PFSK-1 (cell line): Measurements from ENCODE around the gene FTSJ3.

Experiments
- POLR2AphosphoS5 ChIP-seq: IDR thresholded peaks from 2 replicates; pipeline ENCODE4 v1.6.1; 2012; ENCODE audit warnings: low read depth, mild to moderate bottlenecking, control low read depth, low read length, moderate library complexity
- REST ChIP-seq, 2 experiments: IDR thresholded peaks; 2 replicates each; pipeline versions ENCODE4 v1.6.1 to v1.8.0; 2011 to 2012; ENCODE audit warnings: low read depth in 2 of 2, low read length in 2 of 2, control low read depth in 1 of 2, inconsistent platforms in 1 of 2, mild to moderate bottlenecking in 1 of 2, moderate library complexity in 1 of 2; ENCODE audit not compliant: insufficient read depth in 1 of 2
- SIN3A ChIP-seq: IDR thresholded peaks from 2 replicates; pipeline ENCODE4 v1.6.1; 2012; ENCODE audit warnings: mild to moderate bottlenecking, low read length, moderate library complexity, borderline replicate concordance; ENCODE audit not compliant: insufficient read depth
- TAF1 ChIP-seq: IDR thresholded peaks from 2 replicates; pipeline ENCODE4 v1.6.1; 2012; ENCODE audit warnings: low read length, control low read depth, borderline replicate concordance; ENCODE audit not compliant: insufficient read depth

- TF ChIP-seq REST (IDR thresholded peaks at IDR 0.05; ENCODE audit: insufficient read depth in 1 of 2, low read depth in 2 of 2, low read length in 2 of 2) (no peak; a peak in 1 of 4 replicates), POLR2AphosphoS5 (no peak), SIN3A (no peak), TAF1 (no peak)
Observed at GRCh38 chr17:63842173-63842539, 14.7 kb upstream of the FTSJ3 start.
